Stomach (tissue), 9 donors: ENCODE measurements around the gene NCOA5. TPM values are rescaled to one million over a fixed set of nuclear protein-coding genes. Genes with fewer than 3 reads are reported as not detected.

Source experiments
- DNase-seq, 2 donors: peaks; one replicate each; pipeline versions ENCODE4 v3.0.0 to v3.0.0-alpha.2; 2013 to 2019
- H3K27ac ChIP-seq, 5 donors: fragments of 200-600 bp in 4 of 5; sonication (generic) in 4 of 5; one replicate each; pipeline ENCODE4 v1.5.1; 2013 to 2019; ENCODE audit warnings: mild to moderate bottlenecking in 1 of 5, moderate library complexity in 1 of 5
- H3K27me3 ChIP-seq, 3 donors: fragments of 200-600 bp; sonication (generic); one replicate each; pipeline ENCODE4 v1.5.1; 2017 to 2019; ENCODE audit warnings: mixed run types in 1 of 3
- H3K36me3 ChIP-seq, 4 donors: fragments of 200-600 bp; sonication (generic); 1 replicate in 3 of 4; 2 replicates in 1 of 4; pipeline ENCODE4 v1.5.1; 2016 to 2019
- H3K4me1 ChIP-seq, 4 donors: fragments of 200-600 bp; sonication (generic); one replicate each; pipeline ENCODE4 v1.5.1; 2016 to 2019
- H3K4me3 ChIP-seq, 4 donors: fragments of 200-600 bp; sonication (generic) in 3 of 4; one replicate each; pipeline ENCODE4 v1.5.1; 2016 to 2019; ENCODE audit warnings: mild to moderate bottlenecking in 1 of 4
- H3K9me3 ChIP-seq, 4 donors: fragments of 200-600 bp; sonication (generic); one replicate each; pipeline ENCODE4 v1.5.1; 2016 to 2019
- CTCF ChIP-seq, 7 experiments: fragments of 450-650 bp in 4 of 7; fragments of 200-600 bp in 3 of 7; sonication (generic) in 3 of 7; IDR thresholded peaks; one replicate each; pipeline ENCODE4 v1.5.1; 2016 to 2019; ENCODE audit warnings: antibody characterized with exemption in 7 of 7, control low read depth in 2 of 7, mild to moderate bottlenecking in 1 of 7
- EP300 ChIP-seq: sonication (generic); formaldehyde crosslinking; IDR thresholded peaks from one replicate; pipeline ENCODE4 v1.6.1; 2017; ENCODE audit warnings: antibody characterized with exemption
- POLR2A ChIP-seq, 4 donors: fragments of 450-650 bp; IDR thresholded peaks; one replicate each; pipeline ENCODE4 v1.6.1; 2016; ENCODE audit warnings: antibody characterized with exemption in 4 of 4, control low read depth in 2 of 4, mild to moderate bottlenecking in 1 of 4, moderate library complexity in 1 of 4
- POLR2AphosphoS5 ChIP-seq, 3 donors: sonication (generic); formaldehyde crosslinking; IDR thresholded peaks; one replicate each; pipeline ENCODE4 v1.6.1; 2016; ENCODE audit warnings: antibody characterized with exemption in 3 of 3
- WGBS, 5 donors: extraction: QIAGEN DNeasy Blood & Tissue Kit in 3 of 5; methylation state at CpG; one replicate each; pipeline versions ENCODE4 v1.1.5 to v1.1.7; 2013 to 2018; 5-methylcytosine and 5-hydroxymethylcytosine counted together
- intact Hi-C: fragments of 100-400 bp; cut with DNase I; formaldehyde crosslinking; loops from one replicate; pipeline ENCODE4 v1.15.1; 2023; ENCODE audit warnings: low total_unique reads
- polyA plus RNA-seq, 3 donors: library from polyadenylated mRNA; stranded (reverse); fragments of 200-250 nt; gene quantifications; one replicate each; pipeline ENCODE4 v1.2.3, GENCODE V29; 2013
- total RNA-seq, 5 donors: library from RNA; depleted of rRNA; stranded (reverse); fragments of >200 nt; gene quantifications; one replicate each; pipeline versions ENCODE4 v1.1.0 to v1.2.3, GENCODE V29; 2014 to 2016
- donor health status: healthy with polysubstance abuse.
- donor health status: Bipolar disorder and iron deficiency.
- donor health status: healthy.

The NCOA5 gene
- total and polyA plus RNA-seq, 8 donors = 4.3 to 58.9 (median 11.4) TPM

- Histone ChIP-seq H3K36me3 (no peaks in the 10 kb centered on the region), H3K9me3 (no peaks in the 10 kb centered on the region), H3K27me3 (peaks cover 0 to 8% (median 0%) of the 10 kb centered on the region in 3 donors), H3K4me1 (peaks cover 0 to 26% (median 22%) of the 10 kb centered on the region in 4 donors), H3K4me3 (no peak overlapping the region), H3K27ac (no peak overlapping the region)
- intact Hi-C loops = no loop called here
- no peak for TF ChIP-seq POLR2A (IDR thresholded peaks at IDR 0.05)
- TF ChIP-seq POLR2AphosphoS5 (IDR thresholded peaks at IDR 0.05) = no peak
- TF ChIP-seq EP300 = no peak
- no peak for TF ChIP-seq CTCF (IDR thresholded peaks at IDR 0.05)
- WGBS, 5 donors = 64 to 74% (median 70%) methylated on average over 2 of the region's 2 CpGs
- DNase-seq = no peak
Observed at GRCh38 chr20:46114449-46114848, 24.7 kb upstream of the NCOA5 start.

GRCh38 chr20:46113113-46113470 is 23.3 kb upstream of the NCOA5 start:
- Histone ChIP-seq H3K4me3 (no peak overlapping the region), H3K27me3 (peaks cover 0 to 17% (median 0%) of the 10 kb centered on the region in 3 donors), H3K27ac (no peak overlapping the region), H3K9me3 (no peaks in the 10 kb centered on the region), H3K4me1 (peaks cover 0 to 12% (median 10%) of the 10 kb centered on the region in 4 donors), H3K36me3 (no peaks in the 10 kb centered on the region)
- no peak for DNase-seq
- intact Hi-C loops = no loop called here
- TF ChIP-seq CTCF (IDR thresholded peaks at IDR 0.05) (no peak), POLR2A (IDR thresholded peaks at IDR 0.05) (no peak), POLR2AphosphoS5 (IDR thresholded peaks at IDR 0.05) (no peak), EP300 (no peak)
- 33 to 55% (median 40%) methylated on average over 3 of the region's 3 CpGs for WGBS, 5 donors

- H3K4me1 ChIP-seq = peaks cover 0 to 7% (median 5%) of the 10 kb centered on the region in 4 donors
- intact Hi-C loops = no loop called here
- H3K27me3 ChIP-seq = peaks cover 0 to 17% (median 0%) of the 10 kb centered on the region in 3 donors
- no peak for DNase-seq
- H3K4me3 ChIP-seq = no peak overlapping the region
- H3K27ac ChIP-seq = no peak overlapping the region
- H3K9me3 ChIP-seq = no peaks in the 10 kb centered on the region
- 47 to 64% (median 54%) methylated on average over 10 of the region's 10 CpGs for WGBS, 5 donors
- no peaks in the 10 kb centered on the region for H3K36me3 ChIP-seq
- no peak for TF ChIP-seq CTCF (IDR thresholded peaks at IDR 0.05)
- TF ChIP-seq POLR2A (IDR thresholded peaks at IDR 0.05) = no peak
- no peak for TF ChIP-seq POLR2AphosphoS5 (IDR thresholded peaks at IDR 0.05)
- TF ChIP-seq EP300 = no peak
Observed at GRCh38 chr20:46112430-46113112, 22.8 kb upstream of the NCOA5 start.

GRCh38 chr20:46111836-46112212 is 22.1 kb upstream of the NCOA5 start:
- Histone ChIP-seq H3K27ac (no peak overlapping the region), H3K27me3 (peaks cover 0 to 17% (median 0%) of the 10 kb centered on the region in 3 donors), H3K9me3 (no peaks in the 10 kb centered on the region), H3K4me3 (no peak overlapping the region), H3K4me1 (no peaks in the 10 kb centered on the region), H3K36me3 (no peaks in the 10 kb centered on the region)
- intact Hi-C loops = no loop called here
- TF ChIP-seq CTCF (IDR thresholded peaks at IDR 0.05) (no peak), POLR2A (IDR thresholded peaks at IDR 0.05) (no peak), POLR2AphosphoS5 (IDR thresholded peaks at IDR 0.05) (no peak), EP300 (no peak)
- DNase-seq = no peak
